Stimulated activated CD4-positive, alpha-beta T cell treated with anti-CD3 and anti-CD28 coated beads, Interleukin-12 subunit alpha, Interleukin-12 subunit beta, amount 100 ng/mL, for 4 hours (primary cell): ENCODE data around the gene CFAP58.
A peak's percentile ranks its signal among the peaks of the same experiment; 100 is the strongest.

ENCODE experiments used
- DNase-seq: peaks from one replicate; pipeline ENCODE4 v3.0.0-alpha.2; 2020

Gene CFAP58

DNA sequence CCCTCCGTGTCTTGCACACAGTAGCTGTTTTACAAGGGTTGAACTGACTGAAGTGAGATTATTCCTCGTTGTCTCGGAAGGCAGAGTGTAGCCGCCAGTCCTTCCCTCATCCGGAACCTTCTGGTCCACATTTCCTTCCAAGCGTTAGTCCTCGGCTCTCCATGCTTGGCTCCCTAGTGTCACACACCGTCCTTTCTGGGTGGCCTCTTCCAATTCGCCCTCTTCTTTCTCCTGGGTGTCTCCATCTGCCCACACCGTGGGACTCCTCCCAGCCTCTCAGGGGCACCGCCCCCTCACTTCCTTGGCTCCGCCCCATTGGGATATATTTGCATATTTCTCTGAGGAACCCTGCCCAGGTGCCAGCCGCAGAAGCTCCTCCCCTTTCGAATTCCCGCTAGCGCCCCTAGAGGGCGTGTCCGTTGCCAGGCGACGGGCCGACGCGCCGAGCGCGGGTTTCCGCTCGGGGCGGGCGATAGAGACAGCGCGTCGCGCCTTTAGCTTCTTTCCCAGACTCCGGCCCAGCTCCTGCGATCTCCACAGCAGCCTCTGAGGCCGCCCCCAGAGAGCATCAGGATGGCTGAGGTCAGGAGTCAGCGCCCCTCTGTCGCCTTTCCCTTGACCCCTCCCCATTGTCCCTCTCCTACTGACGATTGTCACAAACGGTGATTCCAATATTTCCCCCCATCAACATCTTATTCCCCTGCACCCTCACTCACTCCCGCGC lies at the start of gene CFAP58:
TSS of gene CFAP58 (plus strand) at position 509 of the 724 bp plus-strand sequence. CDS start at position 574, 65 bp downstream.
- peak; percentile 84 for DNase-seq

- DNase-seq = no peak
Observed at GRCh38 chr10:104304356-104304745, 49.3 kb upstream of the CFAP58 start.

DNA sequence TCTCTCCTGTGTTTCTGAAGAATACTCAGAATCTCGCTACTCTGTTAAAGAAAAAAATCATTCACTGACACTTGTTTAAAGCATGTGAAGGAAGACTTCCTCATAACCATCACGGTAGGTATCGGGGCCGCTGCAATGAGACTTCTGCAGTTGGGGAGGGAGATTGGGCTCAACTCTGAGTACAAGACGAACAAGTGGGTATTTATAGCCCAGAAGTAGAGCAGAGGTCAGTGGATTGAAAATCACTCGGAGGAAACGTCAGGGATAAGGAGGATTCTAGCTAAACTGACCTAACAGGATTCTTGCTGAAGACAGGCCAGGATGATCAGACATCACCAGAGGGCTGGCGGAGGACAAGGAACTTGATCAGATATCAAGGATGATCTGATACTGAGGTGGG lies 48.7 kb upstream of the CFAP58 start:
- no peak for DNase-seq

- DNase-seq = no peak
Observed at GRCh38 chr10:104306897-104307296, 46.7 kb upstream of the CFAP58 start.

- DNase-seq = no peak
Observed at GRCh38 chr10:104307576-104308438, 45.8 kb upstream of the CFAP58 start.

GRCh38 chr10:104308439-104308903 lies 45.2 kb upstream of the CFAP58 start:
- no peak for DNase-seq

- no peak for DNase-seq
Observed at GRCh38 chr10:104309980-104310978, 43.4 kb upstream of the CFAP58 start.

DNA sequence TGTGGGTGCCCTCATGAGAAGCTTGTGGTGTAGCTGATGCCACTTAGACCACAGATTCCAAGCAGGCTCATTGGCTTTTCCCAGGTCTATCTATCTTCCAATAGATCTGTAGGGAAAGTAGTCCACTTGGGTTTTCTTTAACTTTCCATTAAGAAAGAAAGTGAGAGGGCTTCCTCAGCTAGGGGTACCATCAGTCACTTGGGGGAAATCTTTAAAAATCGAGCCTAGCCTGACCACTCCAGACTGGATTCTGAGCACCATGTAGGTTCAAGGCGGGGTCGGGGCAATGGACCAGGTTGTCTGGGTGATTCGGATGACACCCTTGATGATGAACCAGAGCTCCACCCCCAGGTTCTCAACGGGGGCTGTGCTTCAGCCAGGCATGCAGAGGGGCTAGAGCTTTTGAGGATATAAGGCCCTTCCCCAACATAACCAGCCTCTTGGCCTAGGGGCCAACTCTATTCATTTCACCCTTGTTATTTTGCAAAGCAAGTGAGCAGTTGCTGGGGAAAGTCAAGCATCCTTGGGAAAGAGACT lies 42.4 kb upstream of the CFAP58 start:
- no peak for DNase-seq

DNA sequence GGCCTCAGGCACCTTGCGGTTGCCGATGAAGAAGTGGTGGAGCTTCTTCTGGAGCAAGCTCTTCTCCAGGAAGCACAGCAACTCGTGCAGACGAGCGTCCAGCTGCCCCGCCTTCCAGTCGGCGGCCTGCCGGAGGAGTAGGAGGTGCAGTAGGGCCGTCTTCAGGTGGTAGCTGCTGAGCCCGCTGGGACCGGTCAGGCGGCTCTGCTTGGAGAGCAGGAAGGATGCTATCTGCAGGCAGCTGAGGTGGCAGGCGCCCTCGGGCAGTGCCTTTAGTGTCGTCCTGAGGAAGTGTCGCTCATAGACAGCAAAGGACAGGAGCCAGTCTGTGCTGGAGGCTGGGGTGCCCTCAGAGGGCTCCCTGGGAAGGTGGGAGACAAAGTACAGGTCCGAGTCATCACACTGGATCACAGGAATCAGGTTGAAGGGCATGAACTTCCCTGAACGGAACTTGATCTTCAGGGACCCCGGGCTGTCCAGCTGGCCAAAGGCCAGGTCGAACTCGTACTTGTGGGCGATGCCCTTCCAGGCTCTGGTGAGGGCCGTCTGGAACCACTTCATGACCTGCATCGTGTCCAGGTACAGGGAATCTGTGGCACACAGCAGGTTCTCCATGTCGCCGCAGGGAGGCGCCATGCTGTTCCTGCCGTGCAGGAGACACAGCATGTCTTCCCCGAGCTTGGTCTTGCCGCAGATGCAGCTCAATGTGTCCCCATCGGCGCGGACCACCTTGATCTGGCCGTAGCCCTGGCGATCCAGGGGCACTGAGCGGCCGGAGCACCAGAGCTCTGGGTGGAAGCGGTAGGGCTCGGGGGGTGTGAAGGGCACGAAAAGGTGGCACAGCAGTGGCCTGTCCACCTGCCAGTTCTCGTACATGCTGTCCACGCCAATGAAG lies 38.8 kb upstream of the CFAP58 start:
- DNase-seq = no peak

DNA sequence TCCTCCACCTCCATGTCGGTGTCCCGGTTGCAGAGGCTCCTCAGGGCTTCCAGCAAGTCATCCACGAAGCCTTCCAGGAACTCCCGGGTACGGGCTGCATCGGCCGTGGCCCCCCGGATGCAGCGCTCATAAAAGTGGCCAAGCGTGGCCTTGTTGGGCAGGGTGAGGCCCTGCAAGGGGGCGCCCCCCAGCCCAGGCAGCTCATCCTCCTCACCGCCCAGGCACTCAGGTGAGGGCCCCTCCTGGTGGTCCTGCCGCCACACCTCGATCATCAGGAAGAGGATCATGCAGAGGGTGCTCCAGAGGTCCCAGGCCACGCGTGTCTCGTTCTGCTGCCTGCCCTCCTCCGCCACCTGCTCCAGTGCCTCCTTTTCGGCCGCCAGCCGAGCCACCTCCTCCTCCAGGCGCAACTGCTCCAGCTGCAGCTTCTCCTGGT lies 38.1 kb upstream of the CFAP58 start:
- DNase-seq = no peak

DNA sequence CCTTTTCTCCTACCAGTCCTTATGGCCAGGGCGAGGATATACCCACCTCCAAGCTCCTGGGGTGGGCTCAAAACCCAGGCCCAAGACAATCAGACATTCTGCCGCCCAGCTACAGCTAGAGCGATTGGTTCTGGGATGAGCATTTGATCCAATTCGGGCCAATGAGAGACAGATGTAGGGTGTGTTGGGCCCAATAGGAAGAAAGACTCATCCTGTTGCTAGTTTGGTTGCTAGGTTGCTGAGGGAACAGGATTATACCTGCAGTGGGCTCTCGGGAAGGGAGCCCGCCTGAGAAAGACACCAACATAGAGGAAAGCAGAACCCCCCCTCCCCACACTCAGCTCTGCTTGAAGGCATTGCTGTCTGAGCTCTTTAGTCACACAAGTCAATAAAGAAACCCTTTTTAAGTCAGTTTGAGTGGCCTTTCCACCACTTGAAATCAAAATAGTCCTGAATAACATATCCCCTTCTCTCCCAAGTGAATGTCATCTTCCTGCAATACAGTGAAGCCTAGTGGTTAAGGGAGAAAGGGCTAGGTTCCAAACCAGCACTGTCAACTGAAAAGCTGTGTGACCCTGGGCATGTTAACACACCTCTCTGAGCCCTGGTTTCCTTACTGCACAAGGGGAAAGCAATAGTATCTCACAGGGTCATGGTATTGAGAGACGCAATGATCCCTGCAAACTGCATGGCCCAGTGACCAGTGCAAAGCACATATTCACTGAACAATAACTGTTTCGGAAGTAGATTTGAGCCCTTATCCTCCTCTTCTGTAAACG lies 37.1 kb upstream of the CFAP58 start:
- DNase-seq = no peak

- DNase-seq = no peak
Observed at GRCh38 chr10:104317269-104317710, 36.3 kb upstream of the CFAP58 start.

DNA sequence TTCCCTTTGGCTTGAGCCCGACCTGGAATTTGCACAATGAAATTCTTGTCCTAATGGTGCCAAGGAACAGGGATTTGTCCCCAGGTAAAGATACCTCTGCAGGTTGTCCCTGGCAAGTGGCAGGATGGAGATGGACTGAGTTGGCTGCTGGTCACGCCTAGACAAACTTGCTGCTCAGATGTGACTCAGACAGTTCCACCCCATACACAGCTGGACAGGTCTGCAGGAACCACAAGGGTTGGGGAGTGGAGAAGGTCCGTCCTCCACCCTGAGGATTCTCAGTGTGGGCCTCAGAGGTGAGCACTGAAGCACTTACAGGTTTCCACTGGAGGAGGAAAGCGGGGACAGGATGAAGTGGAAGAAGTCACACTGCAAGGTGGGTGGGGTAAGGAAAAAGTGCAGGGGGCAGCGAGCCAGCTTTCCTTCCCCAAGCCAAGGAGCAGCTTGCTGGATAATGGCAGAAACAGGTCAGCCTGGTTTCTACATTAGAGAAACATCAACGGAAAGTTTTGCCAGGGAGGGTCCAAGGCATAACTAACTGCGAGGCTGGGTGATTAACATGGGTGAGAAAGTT lies 35.8 kb upstream of the CFAP58 start:
- no peak for DNase-seq

DNA sequence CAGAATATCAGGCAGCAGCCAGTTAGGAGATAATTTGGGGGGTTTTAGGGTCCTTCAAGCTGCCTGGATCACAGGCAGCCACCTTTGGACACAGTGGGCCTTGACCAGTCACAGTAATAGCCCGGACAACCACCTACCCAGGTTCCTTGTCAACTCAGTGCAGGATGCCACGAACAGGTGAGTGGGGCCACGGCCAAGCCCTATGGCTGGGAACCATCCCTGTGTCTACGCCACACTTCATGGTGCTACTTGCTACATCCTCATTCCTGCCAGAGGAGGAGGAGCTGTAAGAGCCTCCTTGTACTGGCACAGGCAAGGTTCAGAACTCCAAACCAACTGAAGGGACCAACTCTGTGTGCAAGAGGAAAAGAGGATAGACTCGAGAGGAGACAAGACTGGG lies 35.3 kb upstream of the CFAP58 start:
- no peak for DNase-seq

GRCh38 chr10:104318810-104319741 lies 34.6 kb upstream of the CFAP58 start:
- DNase-seq = no peak

- no peak for DNase-seq
Observed at GRCh38 chr10:104321226-104321625, 32.4 kb upstream of the CFAP58 start.

DNA sequence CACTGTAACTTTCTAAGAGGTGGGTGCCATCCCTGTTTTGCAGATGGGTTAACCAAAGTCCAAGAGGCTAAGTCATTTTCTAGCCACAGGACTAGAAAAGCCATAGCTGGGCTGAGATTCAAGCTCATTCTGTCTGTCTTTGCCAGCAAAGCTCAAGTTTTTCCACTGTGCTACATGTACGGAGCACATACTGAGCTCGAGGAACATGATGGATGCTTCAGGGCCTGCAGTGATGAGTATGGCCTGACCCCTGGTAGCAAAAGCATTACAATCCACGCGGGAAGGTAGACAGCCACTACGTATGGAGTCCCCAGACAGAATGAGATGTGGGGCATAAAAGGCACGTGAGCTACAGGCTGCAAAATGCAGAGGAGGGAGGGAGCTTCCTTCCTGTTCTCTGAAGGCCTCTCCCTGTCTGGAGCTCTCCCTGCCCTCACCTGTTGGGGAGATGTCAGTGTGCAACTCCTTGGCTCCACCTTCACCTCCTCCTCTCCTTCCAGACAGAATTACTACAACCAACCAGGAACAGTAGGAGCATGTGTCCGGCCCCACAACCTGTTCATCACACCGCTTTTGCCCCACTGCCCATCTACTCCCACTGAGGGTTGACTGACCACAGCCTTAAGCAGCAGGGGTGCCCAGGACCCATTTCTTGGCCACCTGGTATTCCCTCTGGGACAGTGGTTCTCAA lies 31.8 kb upstream of the CFAP58 start:
- DNase-seq = no peak

GRCh38 chr10:104322416-104322782 lies 31.2 kb upstream of the CFAP58 start:
- DNase-seq = no peak
